ENCODE results near the gene CLDN9. TPM values are rescaled to one million over a fixed set of nuclear protein-coding genes. Genes with fewer than 3 reads are reported as not detected.

The CLDN9 gene
- total and polyA plus RNA-seq, 4 donors = 0.05 to 0.32 (median 0.25) TPM

GRCh38 chr16:2966808-2967191 lies 45.9 kb upstream of the CLDN9 start (continued):
- TF ChIP-seq CTCF (IDR thresholded peaks at IDR 0.05; ENCODE audit: low read depth, low read length, missing input control) = no peak
- no peak for TF ChIP-seq JUND (IDR thresholded peaks at IDR 0.05)
- no peak for TF ChIP-seq RAD21 (IDR thresholded peaks at IDR 0.05)
- TF ChIP-seq GABPA (IDR thresholded peaks at IDR 0.05 in 1 of 2, conservative IDR thresholded peaks at IDR 0.05 in 1 of 2) = no peak
- TF ChIP-seq FOXA1 (IDR thresholded peaks at IDR 0.05) = no peak
- TF ChIP-seq, protein P1, sequence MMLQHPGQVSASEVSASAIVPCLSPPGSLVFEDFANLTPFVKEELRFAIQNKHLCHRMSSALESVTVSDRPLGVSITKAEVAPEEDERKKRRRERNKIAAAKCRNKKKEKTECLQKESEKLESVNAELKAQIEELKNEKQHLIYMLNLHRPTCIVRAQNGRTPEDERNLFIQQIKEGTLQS (IDR thresholded peaks at IDR 0.05) = no peak
- no peak for TF ChIP-seq FOXA2 (IDR thresholded peaks at IDR 0.05)
- TF ChIP-seq HNF4A (conservative IDR thresholded peaks at IDR 0.05) = no peak
- no peak for TF ChIP-seq SP1 (IDR thresholded peaks at IDR 0.05)
- TF ChIP-seq MAX (IDR thresholded peaks at IDR 0.05) = no peak
- no peak for TF ChIP-seq NR2F2 (IDR thresholded peaks at IDR 0.05)

- no peaks in the 10 kb centered on the region for H3K36me3 ChIP-seq (ENCODE audit: control insufficient read depth in 4 of 4, insufficient read depth in 3 of 4, low read depth in 1 of 4, low read length in 3 of 4)
- peak overlapping the region in 1 of 3 donors; percentile 7 for H3K4me3 ChIP-seq (ENCODE audit: low read depth in 1 of 3, low read length in 3 of 3)
- H3K27me3 ChIP-seq (ENCODE audit: control insufficient read depth in 4 of 4, insufficient read depth in 4 of 4, low read length in 3 of 4) = peaks cover 0 to 14% (median 4%) of the 10 kb centered on the region in 4 donors
- no peak for DNase-seq (ENCODE audit: low spot score)
- H3K4me1 ChIP-seq (ENCODE audit: control insufficient read depth in 4 of 4, insufficient read depth in 4 of 4, low read length in 3 of 4) = peaks cover 7 to 44% (median 34%) of the 10 kb centered on the region in 4 donors
- WGBS = 13% methylated on average over 51 of the region's 51 CpGs
- H3K9me3 ChIP-seq (ENCODE audit: control insufficient read depth in 4 of 4, low read length in 3 of 4) = no peaks in the 10 kb centered on the region
- H3K9ac ChIP-seq (ENCODE audit: low read depth in 1 of 2, low read length in 2 of 2) = no peak overlapping the region
- no peak overlapping the region for H3K27ac ChIP-seq (ENCODE audit: low read depth in 1 of 2, low read length in 2 of 2)
- TF ChIP-seq HNF4G (IDR thresholded peaks at IDR 0.05) (no peak), TAF1 (conservative IDR thresholded peaks at IDR 0.05) (no peak), GABPA (IDR thresholded peaks at IDR 0.05 in 1 of 2, conservative IDR thresholded peaks at IDR 0.05 in 1 of 2) (no peak), NR2F2 (IDR thresholded peaks at IDR 0.05) (no peak), CTCF (IDR thresholded peaks at IDR 0.05; ENCODE audit: low read depth, low read length, missing input control) (no peak)
These were observed 45.5 kb upstream of the CLDN9 start for GRCh38 chr16:2967211-2967631.

GRCh38 chr16:2967721-2968161 lies 45.0 kb upstream of the CLDN9 start:
- Histone ChIP-seq H3K4me3 (ENCODE audit: low read depth in 1 of 3, low read length in 3 of 3) (no peak overlapping the region), H3K27me3 (ENCODE audit: control insufficient read depth in 4 of 4, insufficient read depth in 4 of 4, low read length in 3 of 4) (peaks cover 0 to 11% (median 4%) of the 10 kb centered on the region in 4 donors), H3K9ac (ENCODE audit: low read depth in 1 of 2, low read length in 2 of 2) (no peak overlapping the region), H3K36me3 (ENCODE audit: control insufficient read depth in 4 of 4, insufficient read depth in 3 of 4, low read depth in 1 of 4, low read length in 3 of 4) (no peaks in the 10 kb centered on the region), H3K4me1 (ENCODE audit: control insufficient read depth in 4 of 4, insufficient read depth in 4 of 4, low read length in 3 of 4) (peaks cover 7 to 44% (median 34%) of the 10 kb centered on the region in 4 donors), H3K9me3 (ENCODE audit: control insufficient read depth in 4 of 4, low read length in 3 of 4) (no peaks in the 10 kb centered on the region), H3K27ac (ENCODE audit: low read depth in 1 of 2, low read length in 2 of 2) (no peak overlapping the region)
- WGBS = 48% methylated on average over 33 of the region's 33 CpGs
- DNase-seq (ENCODE audit: low spot score) = no peak
- TF ChIP-seq FOXA2 (IDR thresholded peaks at IDR 0.05) = no peak
- no peak for TF ChIP-seq HNF4A (conservative IDR thresholded peaks at IDR 0.05)
- no peak for TF ChIP-seq ZBTB33 (IDR thresholded peaks at IDR 0.05)
- no peak for TF ChIP-seq JUND (IDR thresholded peaks at IDR 0.05)
- no peak for TF ChIP-seq CTCF (IDR thresholded peaks at IDR 0.05; ENCODE audit: low read depth, low read length, missing input control)
- TF ChIP-seq YY1 (IDR thresholded peaks at IDR 0.05) = no peak
- TF ChIP-seq FOXA1 (IDR thresholded peaks at IDR 0.05) = no peak
- TF ChIP-seq RXRA (IDR thresholded peaks at IDR 0.05) = no peak
- no peak for TF ChIP-seq TAF1 (conservative IDR thresholded peaks at IDR 0.05)
- no peak for TF ChIP-seq EGR1 (IDR thresholded peaks at IDR 0.05; ENCODE audit: low read depth in 2 of 2)
- no peak for TF ChIP-seq RAD21 (IDR thresholded peaks at IDR 0.05)
- no peak for TF ChIP-seq MAX (IDR thresholded peaks at IDR 0.05)

All from liver (tissue), 9 donors.